Mesothelial cell of epicardium (in vitro differentiated cells): ENCODE data around the gene BMPER. TPM values are rescaled to one million over a fixed set of nuclear protein-coding genes. Genes with fewer than 3 reads are reported as not detected.

Source experiments
- DNase-seq, 2 experiments: peaks; one replicate each; pipeline ENCODE4 v3.0.0; 2021; ENCODE audit warnings: low spot score in 2 of 2; ENCODE audit not compliant: unreplicated experiment in 2 of 2
- H3K27ac Mint-ChIP-seq: 2 replicates; pipeline ENCODE4 v1.8.0; 2021; ENCODE audit warnings: mixed read lengths
- H3K27me3 Mint-ChIP-seq: 2 replicates; pipeline ENCODE4 v1.8.0; 2021; ENCODE audit warnings: low read depth, mixed read lengths
- H3K36me3 Mint-ChIP-seq: 2 replicates; pipeline ENCODE4 v1.8.0; 2021; ENCODE audit warnings: mixed read lengths
- H3K4me1 Mint-ChIP-seq: 2 replicates; pipeline ENCODE4 v1.8.0; 2021; ENCODE audit warnings: mixed read lengths
- H3K4me3 Mint-ChIP-seq: 2 replicates; pipeline ENCODE4 v1.8.0; 2021; ENCODE audit warnings: mild to moderate bottlenecking, moderate library complexity, mixed read lengths
- H3K9me3 Mint-ChIP-seq: 2 replicates; pipeline ENCODE4 v1.8.0; 2021; ENCODE audit warnings: mixed read lengths
- total RNA-seq: library from RNA; stranded (reverse); gene quantifications from 3 replicates; pipeline ENCODE4 v1.2.1, GENCODE V29; 2021
- TF ChIP-seq, protein P1 (sequence below): fragments of 200-600 bp; sonication (generic); IDR thresholded peaks from one replicate; pipeline ENCODE4 v1.5.0; 2021; ENCODE audit warnings: antibody characterized with exemption; ENCODE audit not compliant: unreplicated experiment

Gene BMPER
- total RNA-seq, 1 donor from 2014 or later: 1.7 TPM

GRCh38 chr7:34087892-34088891, 182.9 kb downstream of the BMPER start:
- H3K9me3 Mint-ChIP-seq: no peaks in the 10 kb centered on the region

DNA sequence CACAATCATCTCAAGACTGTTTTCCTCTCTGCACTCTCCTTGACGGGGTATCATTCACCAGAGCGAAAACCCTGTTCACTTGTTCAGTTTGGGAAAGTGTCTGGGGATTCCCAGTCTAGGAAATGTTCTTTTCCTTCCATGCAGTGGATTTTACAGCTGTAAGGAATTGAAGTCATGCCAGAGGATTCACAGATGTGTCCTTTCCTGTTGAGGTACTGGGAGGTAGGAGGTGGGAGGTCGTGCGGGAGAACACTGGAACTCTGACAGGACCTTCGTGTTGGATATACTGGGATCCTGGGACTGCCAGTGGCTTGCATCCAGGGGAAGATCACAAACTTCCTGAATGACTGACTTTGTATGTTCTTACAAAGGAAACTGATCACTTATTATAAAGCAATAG, 185.5 kb downstream of the BMPER start:
- no peak overlapping the region for H3K27ac Mint-ChIP-seq
- TF ChIP-seq, protein P1, sequence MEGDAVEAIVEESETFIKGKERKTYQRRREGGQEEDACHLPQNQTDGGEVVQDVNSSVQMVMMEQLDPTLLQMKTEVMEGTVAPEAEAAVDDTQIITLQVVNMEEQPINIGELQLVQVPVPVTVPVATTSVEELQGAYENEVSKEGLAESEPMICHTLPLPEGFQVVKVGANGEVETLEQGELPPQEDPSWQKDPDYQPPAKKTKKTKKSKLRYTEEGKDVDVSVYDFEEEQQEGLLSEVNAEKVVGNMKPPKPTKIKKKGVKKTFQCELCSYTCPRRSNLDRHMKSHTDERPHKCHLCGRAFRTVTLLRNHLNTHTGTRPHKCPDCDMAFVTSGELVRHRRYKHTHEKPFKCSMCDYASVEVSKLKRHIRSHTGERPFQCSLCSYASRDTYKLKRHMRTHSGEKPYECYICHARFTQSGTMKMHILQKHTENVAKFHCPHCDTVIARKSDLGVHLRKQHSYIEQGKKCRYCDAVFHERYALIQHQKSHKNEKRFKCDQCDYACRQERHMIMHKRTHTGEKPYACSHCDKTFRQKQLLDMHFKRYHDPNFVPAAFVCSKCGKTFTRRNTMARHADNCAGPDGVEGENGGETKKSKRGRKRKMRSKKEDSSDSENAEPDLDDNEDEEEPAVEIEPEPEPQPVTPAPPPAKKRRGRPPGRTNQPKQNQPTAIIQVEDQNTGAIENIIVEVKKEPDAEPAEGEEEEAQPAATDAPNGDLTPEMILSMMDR: no peak
- no peaks in the 10 kb centered on the region for H3K36me3 Mint-ChIP-seq
- H3K9me3 Mint-ChIP-seq: no peaks in the 10 kb centered on the region
- H3K27me3 Mint-ChIP-seq: no peaks in the 10 kb centered on the region
- no peak overlapping the region for H3K4me3 Mint-ChIP-seq
- peaks cover 4% of the 10 kb centered on the region for H3K4me1 Mint-ChIP-seq
- no peak for DNase-seq

More at GRCh38 chr7:34087892-34088891, 182.9 kb downstream of the BMPER start:
- no peak for DNase-seq
- H3K36me3 Mint-ChIP-seq: no peaks in the 10 kb centered on the region
- H3K27ac Mint-ChIP-seq: no peak overlapping the region
- H3K4me3 Mint-ChIP-seq: no peak overlapping the region
- no peaks in the 10 kb centered on the region for H3K27me3 Mint-ChIP-seq
- no peaks in the 10 kb centered on the region for H3K4me1 Mint-ChIP-seq
- TF ChIP-seq, protein P1: no peak

- Mint-ChIP-seq H3K4me3 (no peak overlapping the region), H3K36me3 (no peaks in the 10 kb centered on the region), H3K9me3 (no peaks in the 10 kb centered on the region), H3K4me1 (peaks cover 10% of the 10 kb centered on the region), H3K27me3 (no peaks in the 10 kb centered on the region), H3K27ac (no peak overlapping the region)
- TF ChIP-seq, protein P1: peak; percentile 45
- no peak for DNase-seq
Observed at GRCh38 chr7:34091321-34091917, 186.1 kb downstream of the BMPER start.

DNA sequence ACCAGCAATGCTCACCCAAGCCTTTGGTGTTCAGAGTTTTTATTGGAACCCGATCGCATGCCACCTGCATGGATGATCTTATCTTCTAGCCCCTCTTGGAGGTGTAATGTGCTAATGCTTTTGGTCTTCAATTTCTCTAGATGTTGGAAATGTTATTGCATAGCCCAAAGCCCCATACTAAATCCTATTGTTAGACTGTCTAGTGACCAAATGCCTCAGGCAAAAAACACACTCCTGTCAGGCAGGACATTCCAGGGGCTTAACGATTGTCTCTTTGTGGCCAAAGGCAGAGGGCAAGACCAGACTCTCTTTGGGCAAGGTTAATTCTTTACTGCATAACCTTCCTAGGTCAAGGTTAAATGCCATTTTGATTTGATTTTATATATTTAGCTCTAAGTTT, 187.9 kb downstream of the BMPER start:
- Mint-ChIP-seq H3K27me3 (no peaks in the 10 kb centered on the region), H3K4me3 (no peak overlapping the region), H3K4me1 (peaks cover 18% of the 10 kb centered on the region), H3K9me3 (no peaks in the 10 kb centered on the region), H3K27ac (no peak overlapping the region), H3K36me3 (no peaks in the 10 kb centered on the region)
- TF ChIP-seq, protein P1: no peak
- no peak for DNase-seq

DNA sequence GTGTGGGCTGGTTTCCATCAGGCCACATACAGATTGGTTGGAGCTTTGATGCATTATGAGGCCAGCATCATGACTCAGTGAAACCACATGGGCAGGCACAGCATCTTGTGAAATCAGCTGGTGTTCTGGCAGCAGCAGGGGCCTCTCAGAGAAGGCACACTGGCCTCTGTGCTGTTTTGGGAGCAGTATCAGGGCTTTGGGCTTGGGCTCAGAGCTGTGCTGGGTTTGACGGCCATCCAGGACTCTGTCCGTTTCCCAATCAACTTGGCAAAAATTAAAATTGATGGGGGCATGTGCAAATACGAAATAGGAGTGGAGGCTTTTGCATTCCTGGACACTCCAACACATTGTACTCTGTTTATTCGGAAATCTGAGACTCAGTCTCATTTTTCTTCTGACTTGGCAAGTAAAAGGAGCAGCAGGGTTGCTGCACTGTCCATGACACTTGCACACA, 190.9 kb downstream of the BMPER start:
- H3K27me3 Mint-ChIP-seq: no peaks in the 10 kb centered on the region
- TF ChIP-seq, protein P1: no peak
- H3K9me3 Mint-ChIP-seq: no peaks in the 10 kb centered on the region
- DNase-seq: no peak
- H3K36me3 Mint-ChIP-seq: no peaks in the 10 kb centered on the region
- H3K27ac Mint-ChIP-seq: peak overlapping the region; percentile 48
- no peak overlapping the region for H3K4me3 Mint-ChIP-seq
- peaks cover 18% of the 10 kb centered on the region for H3K4me1 Mint-ChIP-seq
